GM19193 (cell line): Measurements from ENCODE around the gene MROH7.

ENCODE experiments used
- POLR2A ChIP-seq: IDR thresholded peaks from 4 replicates; pipeline ENCODE4 v1.6.1; 2011; ENCODE audit not compliant: insufficient read depth, insufficient read length; ENCODE audit errors: extremely low read depth

MROH7 gene

DNA sequence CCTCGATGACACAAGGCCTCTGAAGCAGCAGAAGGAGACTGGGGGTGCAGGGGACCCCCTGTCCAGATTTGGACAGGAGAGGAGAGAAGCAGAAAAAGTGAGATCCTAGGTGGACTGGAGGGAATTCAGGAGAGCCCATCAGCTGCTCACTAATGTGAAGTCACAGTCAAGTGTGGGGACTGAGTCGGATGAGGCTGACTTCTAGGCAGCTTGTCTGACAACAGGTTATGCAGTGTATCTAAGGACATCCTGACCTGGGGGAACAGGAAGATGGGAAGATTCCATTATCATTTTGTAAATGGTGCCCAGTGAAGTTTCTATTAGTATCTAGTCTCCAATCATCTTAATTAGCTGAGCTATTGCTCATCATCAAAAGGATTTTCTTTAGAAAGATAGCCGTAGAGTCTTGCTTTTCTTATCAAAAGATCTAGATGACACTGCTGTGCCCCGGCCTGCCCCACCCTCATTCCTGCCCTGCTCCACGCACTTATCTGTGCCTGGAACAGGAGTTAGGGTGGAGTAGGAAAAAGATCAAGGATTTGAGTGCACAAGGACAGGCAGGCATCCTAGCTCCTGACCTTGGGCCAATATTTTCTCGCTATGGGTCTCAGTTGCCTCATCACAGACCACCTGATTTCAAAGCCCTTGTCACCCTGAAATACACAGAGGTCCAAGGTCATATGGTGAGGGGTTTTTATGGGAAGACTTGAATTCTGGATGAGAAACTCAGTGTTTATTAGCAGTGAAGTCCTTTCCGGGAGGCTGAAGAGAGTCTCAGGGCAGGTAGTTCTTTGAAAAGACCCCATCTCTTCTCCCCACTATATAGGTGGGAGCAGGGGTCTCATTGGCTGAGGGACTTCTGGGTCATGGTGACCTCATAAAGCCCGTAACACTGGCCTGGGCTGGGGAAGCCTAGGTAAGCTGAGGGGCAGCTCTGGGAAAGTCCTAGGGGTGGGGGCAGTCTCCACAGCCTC lies at the start of gene MROH7:
MROH7 (plus strand) TSS at position 924 of the 974 bp plus-strand sequence. CDS start 11,141 bp downstream, outside the sequence.
- TF ChIP-seq POLR2A: no peak

DNA sequence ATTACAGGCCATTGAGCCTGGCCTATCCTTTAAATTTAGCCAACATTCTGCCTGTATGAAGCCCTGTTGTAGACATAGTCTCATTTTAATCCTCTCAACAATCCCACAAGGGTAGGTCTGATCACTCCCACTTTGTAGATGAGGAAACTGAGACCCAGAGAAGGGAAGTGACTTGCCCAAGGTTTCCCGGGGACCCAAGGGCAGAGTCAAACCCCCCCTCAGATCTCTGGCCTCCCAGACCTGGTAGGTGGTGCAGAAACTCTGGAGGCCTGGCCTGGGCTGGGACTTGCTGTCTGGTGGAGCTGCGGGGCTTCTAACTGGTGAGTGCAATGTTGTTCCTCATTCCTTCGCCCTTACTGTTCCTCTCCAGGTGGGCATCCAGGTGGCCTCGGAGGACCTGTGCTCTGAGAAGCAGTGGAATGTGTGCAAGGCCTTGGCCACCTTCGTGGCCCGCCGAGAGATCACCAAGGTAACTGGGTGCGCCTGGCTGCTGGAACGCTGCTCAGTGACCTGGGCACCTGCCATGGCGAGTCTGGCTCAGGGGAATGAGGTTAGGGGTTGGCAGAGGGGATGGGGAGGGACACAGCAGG lies 47.9 kb upstream of the MROH7 start:
- TF ChIP-seq POLR2A: no peak

DNA sequence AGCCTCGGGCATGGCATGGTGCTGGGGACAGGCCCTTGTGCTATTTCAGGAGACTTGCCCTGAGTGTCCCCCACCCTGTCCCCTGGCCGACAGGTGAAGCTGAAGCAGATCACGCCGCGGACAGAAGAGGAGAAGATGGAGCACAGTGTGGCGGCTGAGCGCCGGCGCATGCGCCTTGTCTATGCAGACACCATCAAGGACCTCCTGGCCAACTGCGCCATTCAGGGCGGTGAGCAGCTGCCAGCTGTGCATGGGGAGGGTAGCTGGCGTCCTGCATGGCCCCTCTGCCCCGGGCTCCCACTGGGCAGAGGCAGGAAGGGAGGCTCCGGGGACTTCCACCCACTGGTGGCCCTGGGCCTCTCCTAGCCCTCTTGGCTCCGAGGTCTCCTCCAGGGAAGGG lies 47.1 kb upstream of the MROH7 start:
- no peak for TF ChIP-seq POLR2A

DNA sequence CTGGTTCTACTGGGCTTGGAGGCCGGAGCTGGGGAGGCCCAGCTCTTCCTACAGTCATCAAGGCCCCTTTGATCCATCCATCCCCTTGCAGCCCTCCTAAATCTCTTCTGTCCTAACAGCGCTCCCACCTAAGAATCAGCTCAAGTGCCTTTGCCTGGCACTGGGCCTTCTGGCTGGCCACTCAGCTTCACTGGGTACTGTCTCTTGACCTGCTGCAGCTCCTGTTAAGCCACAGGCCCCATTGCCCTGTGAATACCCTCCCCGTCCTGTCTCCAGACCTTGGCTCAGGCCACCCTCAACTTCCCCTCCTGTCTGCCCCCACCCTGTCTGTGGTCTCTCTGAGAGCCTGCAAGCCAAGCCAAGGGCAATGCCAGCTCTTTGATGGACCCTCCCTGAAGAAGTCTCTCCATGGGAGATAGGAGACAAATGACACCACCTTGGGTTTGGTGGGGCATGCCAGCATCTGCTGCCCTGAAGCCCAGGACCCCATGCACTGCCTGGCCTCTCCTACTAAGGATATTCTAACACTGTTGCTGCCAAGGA lies 45.6 kb upstream of the MROH7 start:
- TF ChIP-seq POLR2A: no peak

DNA sequence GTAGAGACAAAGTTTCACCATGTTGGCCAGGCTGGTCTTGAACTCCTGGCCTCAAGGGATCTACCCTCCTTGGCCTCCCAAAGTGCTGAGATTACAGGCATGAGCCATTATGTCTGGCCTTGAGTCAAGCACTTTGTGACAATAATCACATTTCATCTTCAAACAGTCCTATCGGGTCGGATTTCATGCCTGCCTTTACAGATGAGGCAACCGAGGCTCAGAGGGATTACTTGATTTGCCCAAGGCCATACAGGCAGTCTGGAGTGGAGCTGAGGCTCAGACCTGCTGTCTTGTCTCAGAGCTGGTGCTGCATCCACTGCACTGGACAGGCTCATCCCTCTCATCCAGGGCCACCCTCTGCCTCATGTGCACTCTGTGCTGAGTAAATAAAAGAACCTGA lies 44.8 kb upstream of the MROH7 start:
- TF ChIP-seq POLR2A: no peak

DNA sequence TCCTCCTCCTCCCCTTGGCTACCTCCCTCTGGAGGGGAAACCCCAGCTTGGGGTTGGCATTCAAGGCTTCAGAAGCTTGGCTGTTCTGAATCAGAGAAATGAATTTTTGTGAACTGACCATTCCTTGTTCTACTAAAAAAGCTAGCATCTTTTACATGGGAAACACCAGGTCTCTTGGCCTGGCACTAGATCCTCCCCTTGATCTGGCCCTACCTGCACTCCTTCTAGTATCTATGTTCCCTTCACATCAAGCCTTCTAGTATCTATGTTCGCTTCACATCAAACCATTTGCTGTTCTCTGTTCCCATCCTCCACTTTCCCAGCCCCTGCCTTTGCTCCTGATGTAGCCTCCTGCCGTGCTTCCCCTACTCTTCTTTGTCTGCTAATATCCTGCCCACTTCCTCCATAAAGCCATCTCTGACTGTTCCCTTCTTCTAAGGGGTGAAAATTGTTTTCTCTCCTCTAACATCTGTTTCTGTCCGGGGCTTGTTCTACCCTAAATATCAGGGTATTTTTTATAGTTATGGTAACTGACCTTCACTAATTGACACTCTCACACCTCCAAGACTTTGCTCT lies 44.0 kb upstream of the MROH7 start:
- TF ChIP-seq POLR2A: no peak

DNA sequence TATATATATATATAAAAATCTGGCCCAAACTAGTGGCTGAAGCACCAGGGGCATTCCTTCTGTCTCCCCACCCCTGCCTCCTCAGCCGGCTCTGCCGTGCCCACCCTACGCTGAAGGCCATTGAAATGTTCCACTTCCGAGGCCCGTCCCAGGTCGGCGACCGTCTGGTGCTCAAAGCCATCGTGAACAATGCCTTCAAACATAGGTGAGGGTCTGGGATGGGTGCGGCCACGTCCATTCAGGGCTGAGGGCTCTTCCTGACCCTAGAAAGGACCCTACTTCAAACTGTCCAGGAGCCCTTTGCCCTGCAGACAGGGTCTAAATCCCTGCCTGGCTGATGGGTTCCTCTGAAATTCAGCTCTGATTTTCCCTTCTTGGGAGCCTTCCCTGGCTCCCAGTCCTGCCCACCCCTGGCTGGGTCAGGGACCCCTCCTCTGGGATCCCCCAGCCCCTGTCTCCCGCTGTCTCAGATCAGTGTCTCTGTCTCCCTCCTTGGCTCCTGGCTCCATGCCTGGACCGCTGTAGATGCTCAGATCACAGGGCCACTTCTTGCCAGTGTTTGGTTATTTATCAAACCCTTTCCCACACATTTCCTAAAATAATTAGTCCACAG lies 42.3 kb upstream of the MROH7 start:
- TF ChIP-seq POLR2A: no peak

DNA sequence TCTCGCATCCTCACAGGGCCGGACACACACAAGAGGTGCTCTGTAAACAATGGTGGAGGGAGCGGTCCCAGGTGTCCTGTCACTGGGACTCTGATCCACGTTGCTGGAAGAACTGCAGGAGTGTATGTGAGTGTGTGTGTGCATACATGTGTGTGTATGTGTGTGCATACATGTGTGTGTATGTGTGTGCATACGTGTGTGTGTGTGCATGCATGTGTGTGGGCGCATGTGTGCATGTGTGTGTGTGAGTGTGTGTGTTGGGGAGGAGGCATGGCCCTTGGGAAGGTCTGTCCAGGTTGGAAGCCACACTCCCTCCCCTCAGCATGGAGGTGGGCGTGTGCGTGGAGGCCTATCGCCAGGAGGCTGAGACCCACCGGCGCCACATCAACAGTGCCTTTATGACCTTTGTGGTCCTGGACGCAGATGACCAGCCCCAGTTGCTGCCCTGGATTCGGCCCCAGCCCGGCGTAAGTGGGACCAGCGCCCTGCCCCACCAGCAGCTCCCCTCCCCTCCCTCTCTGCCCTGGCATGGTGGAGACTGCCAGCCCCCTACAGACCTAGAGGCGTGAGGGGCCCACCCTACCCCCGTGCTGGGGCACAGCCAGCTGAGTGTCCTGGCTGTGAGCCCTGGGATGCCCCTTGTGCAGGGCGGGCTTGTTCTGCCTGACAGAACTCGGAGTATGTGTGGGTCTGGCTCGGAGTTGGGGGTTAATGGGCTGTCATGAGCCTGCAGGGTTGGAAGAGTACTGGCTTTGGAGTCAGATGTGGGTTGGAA lies 40.5 kb upstream of the MROH7 start:
- no peak for TF ChIP-seq POLR2A

DNA sequence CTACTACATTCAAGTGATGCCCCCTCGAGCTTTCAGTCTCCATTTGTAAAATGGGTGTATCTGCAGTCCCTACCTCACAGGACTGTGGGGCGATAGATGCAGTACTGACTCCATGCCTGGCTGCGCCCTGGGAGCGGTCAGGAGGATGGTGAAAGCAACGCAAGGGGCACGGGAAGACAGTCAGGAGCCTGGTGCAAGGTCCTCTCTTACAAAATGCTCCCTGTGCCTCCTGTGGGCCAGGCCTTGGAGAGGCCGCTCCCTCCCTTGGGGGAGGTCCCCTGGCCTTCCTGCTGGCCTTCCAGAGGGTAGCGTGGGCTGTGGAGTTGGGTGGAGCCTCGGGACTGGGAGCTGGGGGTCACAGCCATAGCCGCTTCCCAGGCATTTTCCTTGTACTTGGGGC lies 39.9 kb upstream of the MROH7 start:
- TF ChIP-seq POLR2A: no peak

DNA sequence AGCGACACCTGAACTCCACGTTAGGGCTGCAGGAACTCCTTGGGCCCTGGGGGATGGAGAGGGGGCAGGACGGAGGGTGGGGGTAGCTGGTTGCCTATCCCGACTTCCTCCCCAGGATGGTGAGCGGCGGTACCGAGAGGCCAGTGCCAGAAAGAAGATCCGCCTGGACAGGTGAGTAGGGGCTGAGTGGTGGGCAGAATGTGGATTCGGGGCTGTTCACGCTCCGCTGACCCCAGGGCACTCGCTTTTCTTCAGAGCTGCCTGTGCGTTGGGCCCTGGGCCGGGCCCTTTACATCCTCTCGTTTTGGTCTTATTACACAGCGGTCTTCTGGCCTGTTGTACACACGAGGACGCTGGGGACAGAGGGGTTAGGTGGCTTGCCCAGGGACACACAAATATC lies 39.0 kb upstream of the MROH7 start:
- no peak for TF ChIP-seq POLR2A

DNA sequence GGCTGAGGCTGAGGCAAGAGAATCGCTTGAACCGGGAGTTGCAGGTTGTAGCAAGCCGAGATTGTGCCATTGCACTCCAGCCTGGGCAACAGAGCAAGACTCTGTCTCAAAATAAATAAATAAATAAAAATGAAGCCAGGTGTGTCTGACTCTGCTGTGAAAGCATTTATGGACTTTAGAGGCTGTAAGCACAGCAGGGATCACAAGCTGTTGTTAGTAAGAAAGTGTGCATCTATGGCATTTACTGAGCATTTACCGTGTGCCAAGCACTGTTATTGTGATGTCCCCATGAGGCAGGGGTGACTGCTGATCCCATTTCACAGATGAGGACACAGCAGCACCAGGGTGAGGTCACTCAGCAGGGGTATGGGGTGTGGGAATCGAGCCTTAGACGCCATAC lies 38.3 kb upstream of the MROH7 start:
- no peak for TF ChIP-seq POLR2A

DNA sequence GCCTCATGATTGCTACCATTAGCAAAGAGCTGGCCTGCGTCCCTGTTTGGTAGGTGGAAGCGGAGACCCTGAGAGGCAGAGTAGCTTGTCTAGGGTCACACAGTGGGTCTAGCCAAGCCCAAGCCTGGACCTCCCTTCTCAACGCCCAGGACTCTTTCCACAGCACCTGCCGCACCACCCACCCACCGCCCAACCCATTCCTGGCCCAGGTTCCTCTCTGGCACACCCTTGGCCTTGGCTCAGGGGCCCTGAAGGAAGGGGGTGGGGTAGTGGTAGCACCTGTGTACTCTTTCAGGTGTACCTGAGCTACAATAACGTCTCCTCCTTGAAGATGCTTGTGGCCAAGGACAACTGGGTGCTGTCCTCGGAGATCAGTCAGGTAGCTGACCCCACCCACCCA lies 37.5 kb upstream of the MROH7 start:
- TF ChIP-seq POLR2A: no peak

DNA sequence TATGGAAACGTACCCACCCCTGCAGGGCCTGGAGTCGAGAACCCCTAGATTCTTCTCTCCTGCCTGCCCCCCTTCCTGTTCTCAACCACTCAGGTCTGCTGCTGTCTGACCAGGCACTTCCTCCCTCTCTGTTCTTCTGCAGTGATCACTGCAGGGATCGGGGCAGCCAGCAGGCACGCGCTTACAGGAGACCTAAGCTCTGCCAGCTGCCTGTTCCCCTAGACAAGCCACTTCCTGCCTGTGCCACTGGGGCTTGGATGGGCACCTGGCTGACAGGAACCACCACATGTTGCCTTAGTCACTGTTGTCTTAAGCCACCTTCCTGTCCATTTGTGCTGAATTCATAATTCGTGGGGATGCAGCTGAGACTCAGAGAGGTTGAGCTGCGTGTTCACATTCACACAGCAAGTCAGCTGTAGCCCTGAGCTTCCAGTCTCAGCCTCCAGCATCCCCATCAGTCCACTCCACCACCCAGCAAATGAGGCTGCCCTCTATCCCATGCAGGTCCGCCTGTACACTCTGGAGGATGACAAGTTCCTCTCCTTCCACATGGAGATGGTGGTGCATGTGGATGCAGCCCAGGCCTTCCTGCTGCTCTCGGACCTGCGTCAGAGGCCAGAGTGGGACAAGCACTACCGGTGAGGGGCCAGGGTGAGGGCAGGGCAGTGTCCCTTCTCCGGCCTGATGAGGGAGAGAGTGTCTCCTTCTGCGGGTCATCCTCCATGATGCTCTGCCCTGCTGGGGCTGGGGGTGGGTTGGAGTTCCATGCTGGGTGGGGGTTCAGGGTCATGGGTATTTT lies 36.8 kb upstream of the MROH7 start:
- TF ChIP-seq POLR2A: no peak
